HG02885 (cell line): ENCODE measurements around the gene AKTIP.
A peak's percentile ranks its signal among the peaks of the same experiment; 100 is the strongest.

Experiments
- ATAC-seq: cut with Tn5 transposase; IDR thresholded peaks from one replicate; pipeline ENCODE4 v1.9.1; 2021; ENCODE audit warnings: mild to moderate bottlenecking; ENCODE audit not compliant: unreplicated experiment, poor library complexity

AKTIP gene

GRCh38 chr16:53484542-53484941 is 18.5 kb downstream of the AKTIP start:
- no peak for ATAC-seq

- no peak for ATAC-seq
These were observed 20.9 kb downstream of the AKTIP start for GRCh38 chr16:53482123-53482522.

GRCh38 chr16:53480394-53480793 is 22.6 kb downstream of the AKTIP start:
- no peak for ATAC-seq

GRCh38 chr16:53478965-53479364 is 24.0 kb downstream of the AKTIP start:
- no peak for ATAC-seq

DNA sequence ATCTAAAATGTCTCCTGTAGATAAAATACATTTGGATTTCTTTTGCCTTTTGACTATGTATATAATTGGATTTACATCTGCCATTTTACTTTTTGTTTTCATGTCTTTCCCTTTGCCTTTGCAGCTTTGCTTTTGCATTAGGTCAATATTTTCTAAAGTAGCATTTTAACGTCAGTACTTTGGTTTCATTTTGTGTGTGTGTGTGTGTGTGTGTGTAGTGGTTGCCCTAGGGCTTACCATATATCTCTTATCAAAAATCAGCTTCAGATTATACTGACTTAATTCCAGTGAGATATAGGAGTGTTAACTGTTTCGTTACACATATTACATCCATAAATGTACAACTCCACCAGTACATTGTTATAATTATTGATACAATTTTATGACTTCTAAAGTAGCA is 26.1 kb downstream of the AKTIP start:
- ATAC-seq, result no peak

DNA sequence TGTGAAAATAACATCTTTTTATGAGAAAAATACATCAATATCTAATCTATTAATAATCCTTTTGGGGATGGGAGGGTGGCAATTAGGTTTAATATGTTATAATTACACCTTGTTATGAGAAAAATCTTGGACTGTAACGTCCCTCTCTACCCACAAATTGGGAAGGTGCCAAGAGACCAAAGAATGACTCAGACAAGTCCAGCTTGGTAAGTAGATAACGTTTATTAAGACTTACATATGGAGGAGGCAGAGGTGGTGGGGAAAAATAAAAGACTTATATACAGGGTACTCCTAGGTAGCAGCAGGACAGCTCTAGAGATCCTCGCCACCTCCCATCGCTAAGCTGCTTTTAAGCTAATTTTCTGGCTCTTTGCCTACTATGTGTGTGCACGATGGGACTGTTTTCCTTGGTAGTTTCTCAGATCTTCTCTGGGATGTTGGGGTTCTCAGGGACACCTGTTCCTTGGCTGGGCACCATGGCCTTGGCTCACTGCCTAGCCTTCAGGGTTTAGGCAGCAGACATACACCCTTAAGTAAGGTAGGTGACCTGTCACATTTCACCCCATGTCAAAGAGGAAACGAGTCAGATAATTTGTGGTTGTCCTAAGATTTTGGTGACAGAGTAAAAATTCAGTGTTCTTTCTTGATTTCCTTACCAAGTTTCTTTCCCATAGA is 37.3 kb downstream of the AKTIP start:
- ATAC-seq, result no peak

DNA sequence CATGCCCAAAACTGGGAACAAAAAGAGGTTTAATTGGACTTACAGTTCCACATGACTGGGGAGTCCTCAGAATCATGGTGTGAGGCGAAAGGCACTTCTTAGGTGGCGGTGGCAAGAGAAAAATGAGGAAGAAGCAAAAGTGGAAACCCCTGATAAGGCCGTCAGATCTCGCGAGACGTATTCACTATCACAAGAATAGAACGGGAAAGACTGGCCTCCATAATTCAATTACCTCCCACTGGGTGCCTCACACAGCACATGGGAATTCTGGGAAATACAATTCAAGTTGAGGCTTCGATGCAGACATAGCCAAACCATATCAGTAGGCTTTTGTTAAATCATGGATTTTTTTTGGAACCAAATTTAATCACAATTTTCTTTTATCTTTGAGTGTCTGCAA is 44.4 kb downstream of the AKTIP start:
- ATAC-seq, result no peak

DNA sequence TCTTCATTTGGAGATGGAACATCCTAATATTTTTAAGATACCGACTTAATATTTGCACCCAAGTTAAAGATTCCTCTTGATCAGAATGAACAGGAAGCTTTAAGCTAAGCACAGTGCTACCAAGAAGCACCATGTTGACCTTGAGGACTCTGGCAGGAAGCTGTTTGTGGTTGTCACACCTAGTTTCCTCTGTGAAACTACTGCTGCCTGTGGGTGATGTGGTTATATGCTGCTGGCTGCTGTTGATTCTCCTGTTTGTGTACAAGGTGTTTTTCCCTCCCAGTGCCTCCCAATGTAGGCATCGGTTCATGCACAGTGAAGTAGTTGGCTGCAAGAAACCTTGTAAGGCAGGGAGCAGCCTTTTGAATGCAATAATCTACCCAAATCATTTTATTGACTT is 45.3 kb downstream of the AKTIP start:
- ATAC-seq, result peak; percentile 100

DNA sequence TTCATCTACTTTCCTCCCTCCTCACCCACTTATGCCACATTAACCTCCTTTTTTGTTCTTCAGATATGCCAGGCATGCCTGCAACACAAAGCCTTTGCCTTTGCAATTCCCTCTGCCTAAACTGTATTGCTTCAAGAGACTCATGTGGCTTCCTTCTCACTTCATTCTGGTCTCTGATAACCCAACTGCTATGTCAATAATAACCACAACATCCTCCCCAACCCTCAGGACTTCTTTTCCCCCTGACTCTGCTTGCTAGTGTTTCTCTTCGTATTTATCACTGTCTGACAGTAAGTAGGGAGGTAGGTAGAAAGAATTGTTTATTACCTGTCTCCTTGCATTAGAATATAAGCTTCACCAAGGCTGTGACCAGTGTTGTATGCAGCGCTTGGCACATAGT is 46.4 kb downstream of the AKTIP start:
- no peak for ATAC-seq

GRCh38 chr16:53453928-53454327 is 49.1 kb downstream of the AKTIP start:
- no peak for ATAC-seq

DNA sequence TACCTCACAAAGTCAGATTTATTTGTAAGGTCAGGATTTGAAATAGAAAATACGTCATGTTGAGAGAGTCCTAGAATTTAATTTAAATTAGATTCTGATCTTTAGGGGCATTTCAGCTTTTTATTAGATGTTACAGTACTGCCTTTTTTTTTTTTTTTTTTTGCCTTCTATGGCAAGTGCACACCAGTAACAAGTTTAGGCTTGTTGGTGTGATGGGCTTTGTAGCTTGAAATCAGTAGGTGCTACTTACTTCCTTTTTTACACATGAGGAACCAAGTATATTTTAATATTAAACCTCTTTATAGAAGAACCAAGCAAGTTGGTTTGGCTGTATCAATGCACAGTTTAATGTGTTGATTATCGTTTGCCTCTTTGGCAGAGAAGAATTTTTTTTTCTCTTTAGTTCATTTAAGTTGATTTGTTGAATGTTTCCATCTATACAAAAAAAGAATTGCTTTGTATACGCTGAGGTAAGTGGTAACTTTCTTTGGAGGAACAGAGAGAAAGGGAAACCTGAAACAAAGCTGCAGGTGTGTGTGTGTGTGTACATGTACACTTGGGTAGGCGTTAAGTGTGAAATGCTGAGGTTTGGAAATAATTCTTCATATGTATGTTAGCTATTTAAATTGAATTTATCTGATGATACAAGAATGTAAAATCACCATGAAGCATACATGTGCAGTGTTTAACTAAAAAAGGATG is 53.0 kb downstream of the AKTIP start:
- ATAC-seq, result no peak

GRCh38 chr16:53446090-53446489 is 56.9 kb downstream of the AKTIP start:
- ATAC-seq, result no peak

DNA sequence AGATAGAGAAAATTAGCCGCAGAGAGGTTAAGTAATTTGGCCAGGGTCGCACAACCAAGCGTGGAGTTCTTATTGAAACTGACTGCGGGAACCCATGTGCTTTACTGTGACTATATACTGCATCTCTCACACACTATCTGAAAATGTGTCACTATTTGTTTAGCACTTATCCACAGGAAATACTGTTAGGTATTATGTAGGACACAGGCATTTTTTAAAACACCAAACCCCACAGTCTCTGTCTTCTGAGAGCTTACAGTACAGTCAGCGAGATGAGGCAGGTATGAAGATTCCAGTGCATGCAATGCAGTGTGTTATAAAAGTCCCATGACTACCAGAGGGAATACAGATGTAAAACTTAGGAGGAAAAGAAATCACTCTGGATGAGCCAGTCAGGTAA is 57.5 kb downstream of the AKTIP start:
- ATAC-seq, result no peak
